ENCODE results near the gene IMPA2. TPM values are rescaled to one million over a fixed set of nuclear protein-coding genes. Genes with fewer than 3 reads are reported as not detected.

IMPA2 gene
- total and polyA plus RNA-seq, 2 of the 13 experiments (the other 11 are each of a cell fraction or from before 2014, with no cell fraction given) = 37.8 to 71.8 TPM

- H3K36me3 ChIP-seq (replicated peaks in 1 of 2; ENCODE audit: control insufficient read depth in 1 of 2, insufficient read depth in 2 of 2, low read length in 2 of 2) = peaks cover 0 to 6% of the 10 kb centered on the region in 2 experiments; a peak in 2 of 5 replicates
- H3K4me2 ChIP-seq (ENCODE audit: low read depth, low read length) = peak overlapping the region; percentile 87; the same call in 1 of the 2 replicates
- DNase-seq (ENCODE audit: low spot score) (no peak), ATAC-seq (no peak), FAIRE-seq (no peak)
- peaks cover 6% of the 10 kb centered on the region for H3K79me2 ChIP-seq (ENCODE audit: insufficient read depth, low read length)
- intact Hi-C loops (cut with micrococcal nuclease; ENCODE audit: unreplicated experiment) = loop anchor here (10.0 kb wide), 1 partner anchor 141 kb away; the partner anchor contains the start of gene CHMP1B
- CTCF ChIA-PET (ENCODE audit: low intra/inter-chr PET ratio, low total read pairs) = interaction anchor here (0.8 to 2.7 kb wide), 4 partner anchors 54 to 264 kb away, joined by 3 to 51 read pairs (median 5); no protein-coding TSS in a partner anchor
- no peak for TF ChIP-seq AGO2 (optimal IDR thresholded peaks at IDR 0.05; ENCODE audit: low read depth, low read length)
- no peak for TF ChIP-seq ZNF276 (CRISPR knock-in tag; IDR thresholded peaks at IDR 0.05; ENCODE audit: low read depth)
- H4K20me1 ChIP-seq (ENCODE audit: insufficient read depth, low read length) = peaks cover 3% of the 10 kb centered on the region; the same call in 1 of the 2 replicates
- no peaks in the 10 kb centered on the region for H3K27me3 ChIP-seq (ENCODE audit: control insufficient read depth in 1 of 2, insufficient read depth in 2 of 2, low read length in 2 of 2)
- H3K9me3 ChIP-seq (ENCODE audit: low read length) = no peaks in the 10 kb centered on the region
- POLR2A ChIA-PET = interaction anchor here (0.7 to 12.8 kb wide), 13 partner anchors 7 to 156 kb away, joined by 3 to 328 read pairs (median 12); partner anchors contain the start of genes CHMP1B, IMPA2 and MPPE1
- BruUV-seq (replicated peaks) = no TSS peak
- no peak overlapping the region for H2AFZ ChIP-seq (ENCODE audit: low read length)
- H3K4me1 ChIP-seq (ENCODE audit: insufficient read depth, low read length) = peaks cover 97% of the 10 kb centered on the region
- WGBS (ENCODE audit: low lambda C conversion rate) = 78% methylated on average over 5 of the region's 9 CpGs
- H3K27ac ChIP-seq (ENCODE audit: extremely low read length, insufficient read depth, low read length) = peak overlapping the region; percentile 70
- H3K9ac ChIP-seq (ENCODE audit: insufficient read depth, low read depth, low read length) = no peak overlapping the region
- H3K4me3 ChIP-seq (replicated peaks in 1 of 3; ENCODE audit: insufficient read depth in 1 of 3, low read depth in 2 of 3, low read length in 3 of 3) = no peak overlapping the region
- in situ Hi-C loops (cut with HindIII; ENCODE audit: extremely low pct_ligation_motif_present, low pct_unique_long_range_greater_than_20kb) = loop anchor here (5.0 kb wide), 1 partner anchor 59 kb away; no protein-coding TSS in a partner anchor
Observed at GRCh38 chr18:11996190-11996754, 15.0 kb downstream of the IMPA2 start.

- CTCF ChIA-PET (ENCODE audit: low intra/inter-chr PET ratio, low total read pairs) = no interaction called here
- no peak overlapping the region for H3K4me3 ChIP-seq (replicated peaks in 1 of 3; ENCODE audit: insufficient read depth in 1 of 3, low read depth in 2 of 3, low read length in 3 of 3)
- H2AFZ ChIP-seq (ENCODE audit: low read length) = no peak overlapping the region
- BruUV-seq (replicated peaks) = no TSS peak
- no peak for ATAC-seq
- FAIRE-seq = no peak
- no peak for DNase-seq (ENCODE audit: low spot score)
- H3K4me1 ChIP-seq (ENCODE audit: insufficient read depth, low read length) = peaks cover 96% of the 10 kb centered on the region
- H4K20me1 ChIP-seq (ENCODE audit: insufficient read depth, low read length) = peaks cover 3% of the 10 kb centered on the region; the same call in 1 of the 2 replicates
- WGBS (ENCODE audit: low lambda C conversion rate) = 97% methylated on average over 4 of the region's 4 CpGs
- peaks cover 4% of the 10 kb centered on the region for H3K79me2 ChIP-seq (ENCODE audit: insufficient read depth, low read length)
- H3K9me3 ChIP-seq (ENCODE audit: low read length) = no peaks in the 10 kb centered on the region
- no peaks in the 10 kb centered on the region for H3K27me3 ChIP-seq (ENCODE audit: control insufficient read depth in 1 of 2, insufficient read depth in 2 of 2, low read length in 2 of 2)
- in situ Hi-C loops (cut with HindIII; ENCODE audit: extremely low pct_ligation_motif_present, low pct_unique_long_range_greater_than_20kb) (loop anchor here (5.0 kb wide), 1 partner anchor 60 kb away; no protein-coding TSS in a partner anchor), intact Hi-C loops (cut with micrococcal nuclease; ENCODE audit: unreplicated experiment) (loop anchor here (10.0 kb wide), 1 partner anchor 142 kb away; the partner anchor contains the start of gene CHMP1B)
- TF ChIP-seq TBL1XR1 (IDR thresholded peaks at IDR 0.05; ENCODE audit: borderline replicate concordance, low read length, partially characterized antibody) = no peak
- TF ChIP-seq ZSCAN30 (CRISPR knock-in tag; IDR thresholded peaks at IDR 0.05) = no peak
- TF ChIP-seq SMAD9 (CRISPR knock-in tag; IDR thresholded peaks at IDR 0.05) = no peak
- TF ChIP-seq CCAR2 (optimal IDR thresholded peaks at IDR 0.05; ENCODE audit: low read depth, low read length) = peak; percentile 70
- TF ChIP-seq FOXA1 (IDR thresholded peaks at IDR 0.05) = no peak
- no peak for TF ChIP-seq FOXA1 (CRISPR knock-in tag; IDR thresholded peaks at IDR 0.05)
- no peak overlapping the region for H3K9ac ChIP-seq (ENCODE audit: insufficient read depth, low read depth, low read length)
- peaks cover 0 to 10% of the 10 kb centered on the region in 2 experiments; a peak in 2 of 5 replicates for H3K36me3 ChIP-seq (replicated peaks in 1 of 2; ENCODE audit: control insufficient read depth in 1 of 2, insufficient read depth in 2 of 2, low read length in 2 of 2)
- POLR2A ChIA-PET = interaction anchor here (12.8 kb wide), 1 partner anchor 15 kb away, joined by 328 read pairs; the partner anchor contains the start of gene IMPA2
- no peak overlapping the region for H3K27ac ChIP-seq (ENCODE audit: extremely low read length, insufficient read depth, low read length)
- H3K4me2 ChIP-seq (ENCODE audit: low read depth, low read length) = no peak overlapping the region
Observed at GRCh38 chr18:11996907-11997306, 15.6 kb downstream of the IMPA2 start.

Measured in HepG2 (cell line).